IMR-90 (cell line): Measurements from ENCODE around the gene CHRNA5. TPM values are rescaled to one million over a fixed set of nuclear protein-coding genes. Genes with fewer than 3 reads are reported as not detected.
A peak's percentile ranks its signal among the peaks of the same experiment; 100 is the strongest.

Experiments
- ATAC-seq: fragments of 200-7000 bp; cut with Tn5 transposase; 2 replicates; pipeline ENCODE4 v1.9.1; 2020; ENCODE audit warnings: low read depth, mild to moderate bottlenecking, moderate library complexity
- BruUV-seq: library from RNA; stranded (reverse); fragments of 400-500 nt; replicated peaks from 2 replicates; lab custom pipeline; 2021; lab: Mats Ljungman, UMichigan
- CTCF ChIA-PET: fragments of 300-600 bp; formaldehyde crosslinking; extraction: SDS; loops from one replicate; lab custom pipeline; 2021; ENCODE audit warnings: antibody characterized with exemption; lab: Yijun Ruan, JAX
- POLR2A ChIA-PET: fragments of 300-600 bp; sonication (Branson Sonifier 250); formaldehyde crosslinking; loops from one replicate; lab custom pipeline; 2022; ENCODE audit warnings: antibody characterized with exemption; ENCODE audit not compliant: unreplicated experiment; lab: Charles Lee
- DNase-seq: peaks from one replicate; pipeline ENCODE4 v3.0.0; 2013
- H2AFZ ChIP-seq: replicated peaks from 2 replicates; pipeline ENCODE3; 2013; ENCODE audit warnings: low read length, mild to moderate bottlenecking; ENCODE audit not compliant: poor library complexity
- H2AK5ac ChIP-seq: 2 replicates; pipeline ENCODE4 v1.6.1; 2013; ENCODE audit warnings: low read depth, low read length, inconsistent platforms
- H2AK9ac ChIP-seq: replicated peaks from 2 replicates; pipeline ENCODE3; 2013; ENCODE audit warnings: mild to moderate bottlenecking, low read depth, low read length, moderate library complexity; ENCODE audit not compliant: poor library complexity
- H2BK120ac ChIP-seq: 2 replicates; pipeline ENCODE4 v1.6.1; 2013; ENCODE audit warnings: low read depth, low read length, inconsistent platforms
- H2BK15ac ChIP-seq: 3 replicates; pipeline ENCODE4 v1.6.1; 2013; ENCODE audit warnings: low read depth, low read length, inconsistent platforms
- H2BK20ac ChIP-seq: 2 replicates; pipeline ENCODE4 v1.6.1; 2013; ENCODE audit warnings: low read depth, mild to moderate bottlenecking, inconsistent platforms, low read length, moderate library complexity
- H2BK5ac ChIP-seq: 2 replicates; pipeline ENCODE4 v1.6.1; 2013; ENCODE audit warnings: mild to moderate bottlenecking, low read depth, low read length, inconsistent platforms; ENCODE audit not compliant: poor library complexity, severe bottlenecking
- H3K14ac ChIP-seq: replicated peaks from 2 replicates; pipeline ENCODE4 v1.6.1; 2013; ENCODE audit warnings: low read depth, low read length, inconsistent platforms
- H3K18ac ChIP-seq: 2 replicates; pipeline ENCODE4 v1.6.1; 2013; ENCODE audit warnings: low read depth, low read length, control low read depth
- H3K23ac ChIP-seq: 2 replicates; pipeline ENCODE4 v1.6.1; 2013; ENCODE audit warnings: low read depth, low read length, inconsistent platforms
- H3K27ac ChIP-seq: 2 replicates; pipeline ENCODE4 v1.5.1; 2013; ENCODE audit warnings: mild to moderate bottlenecking, control low read depth, low read length; ENCODE audit not compliant: insufficient read depth
- H3K27me3 ChIP-seq: 2 replicates; pipeline ENCODE4 v1.6.1; 2013; ENCODE audit warnings: low read length; ENCODE audit not compliant: control insufficient read depth, insufficient read depth
- H3K36me3 ChIP-seq: 2 replicates; pipeline ENCODE4 v1.6.1; 2013; ENCODE audit warnings: low read length, mixed read lengths; ENCODE audit not compliant: control insufficient read depth, insufficient read depth
- H3K4ac ChIP-seq: 2 replicates; pipeline ENCODE4 v1.6.1; 2013; ENCODE audit warnings: low read depth, low read length, inconsistent platforms
- H3K4me1 ChIP-seq: 2 replicates; pipeline ENCODE4 v1.6.1; 2013; ENCODE audit warnings: low read length, mixed read lengths; ENCODE audit not compliant: control insufficient read depth, insufficient read depth
- H3K4me2 ChIP-seq: 2 replicates; pipeline ENCODE4 v1.6.1; 2013; ENCODE audit warnings: low read depth, mild to moderate bottlenecking, control low read depth, low read length, moderate library complexity
- H3K4me3 ChIP-seq: 2 replicates; pipeline ENCODE4 v1.5.1; 2013; ENCODE audit warnings: low read depth, mild to moderate bottlenecking, control low read depth, low read length, moderate library complexity; ENCODE audit not compliant: insufficient read depth
- H3K56ac ChIP-seq: 2 replicates; pipeline ENCODE4 v1.6.1; 2013; ENCODE audit warnings: low read length, inconsistent platforms; ENCODE audit not compliant: insufficient read depth; ENCODE audit errors: extremely low read depth
- H3K79me1 ChIP-seq, 2 experiments: 2 replicates each; pipeline ENCODE4 v1.6.1; 2013; ENCODE audit warnings: low read length in 2 of 2, inconsistent platforms in 1 of 2, low read depth in 1 of 2
- H3K9ac ChIP-seq: 2 replicates; pipeline ENCODE4 v1.6.1; 2013; ENCODE audit warnings: low read depth, low read length, control low read depth
- H3K9me1 ChIP-seq: 2 replicates; pipeline ENCODE4 v1.6.1; 2013; ENCODE audit warnings: low read length, inconsistent platforms; ENCODE audit not compliant: insufficient read depth
- H3K9me3 ChIP-seq: 2 replicates; pipeline ENCODE4 v1.6.1; 2013; ENCODE audit warnings: low read length; ENCODE audit not compliant: control insufficient read depth, insufficient read depth
- H4K20me1 ChIP-seq: 2 replicates; pipeline ENCODE4 v1.6.1; 2013; ENCODE audit warnings: low read length, inconsistent platforms; ENCODE audit not compliant: insufficient read depth
- H4K5ac ChIP-seq: 2 replicates; pipeline ENCODE4 v1.6.1; 2013; ENCODE audit warnings: mild to moderate bottlenecking, low read depth, low read length, control low read depth
- H4K8ac ChIP-seq, 2 experiments: 2 replicates each; pipeline ENCODE4 v1.6.1; 2013; ENCODE audit warnings: low read depth in 2 of 2, low read length in 2 of 2, control low read depth in 1 of 2, inconsistent platforms in 1 of 2
- H4K91ac ChIP-seq: 2 replicates; pipeline ENCODE4 v1.6.1; 2013; ENCODE audit warnings: low read depth, low read length, inconsistent platforms; ENCODE audit not compliant: insufficient read depth
- BHLHE40 ChIP-seq: fragments of 150-350 bp; IDR thresholded peaks from 2 replicates; pipeline ENCODE4 v1.6.1; 2016; ENCODE audit warnings: mild to moderate bottlenecking, low read depth, low read length
- CEBPB ChIP-seq: IDR thresholded peaks from 2 replicates; pipeline ENCODE4 v1.6.1; 2012; ENCODE audit warnings: low read depth, low read length, improper control_type of control experiment
- CTCF ChIP-seq: conservative IDR thresholded peaks from 2 replicates; pipeline ENCODE4 v1.5.1; 2012; ENCODE audit warnings: mild to moderate bottlenecking, low read depth, low read length, improper control_type of control experiment
- ELK1 ChIP-seq: fragments of 150-350 bp; IDR thresholded peaks from 2 replicates; pipeline ENCODE4 v1.6.1; 2016; ENCODE audit warnings: low read depth, mild to moderate bottlenecking, low read length, moderate library complexity, borderline replicate concordance
- FOS ChIP-seq: fragments of 150-350 bp; IDR thresholded peaks from 2 replicates; pipeline ENCODE4 v1.6.1; 2016; ENCODE audit warnings: low read depth, low read length
- MAFK ChIP-seq: IDR thresholded peaks from 2 replicates; pipeline ENCODE4 v1.6.1; 2012; ENCODE audit warnings: low read depth, low read length, improper control_type of control experiment
- MAZ ChIP-seq: IDR thresholded peaks from 2 replicates; pipeline ENCODE4 v1.6.1; 2012; ENCODE audit warnings: low read depth, mild to moderate bottlenecking, low read length, improper control_type of control experiment, moderate library complexity, borderline replicate concordance
- NFE2L2 ChIP-seq: fragments of 150-350 bp; IDR thresholded peaks from 2 replicates; pipeline ENCODE4 v1.6.1; 2016; ENCODE audit warnings: low read depth, mild to moderate bottlenecking, low read length
- POLR2A ChIP-seq: IDR thresholded peaks from 2 replicates; pipeline ENCODE4 v1.6.1; 2012; ENCODE audit warnings: mild to moderate bottlenecking, low read depth, low read length
- RAD21 ChIP-seq: IDR thresholded peaks from 2 replicates; pipeline ENCODE4 v1.6.1; 2012; ENCODE audit warnings: low read length, improper control_type of control experiment
- RCOR1 ChIP-seq: IDR thresholded peaks from 2 replicates; pipeline ENCODE4 v1.6.1; 2012; ENCODE audit warnings: mild to moderate bottlenecking, low read length, improper control_type of control experiment; ENCODE audit not compliant: insufficient replicate concordance
- RFX5 ChIP-seq: IDR thresholded peaks from 2 replicates; pipeline ENCODE4 v1.8.0; 2012; ENCODE audit warnings: low read depth, mild to moderate bottlenecking, low read length, moderate library complexity
- SMC3 ChIP-seq: fragments of 150-350 bp; IDR thresholded peaks from 2 replicates; pipeline ENCODE4 v1.6.1; 2016; ENCODE audit warnings: low read depth, mild to moderate bottlenecking, antibody characterized with exemption, low read length, moderate library complexity
- USF2 ChIP-seq: fragments of 150-350 bp; IDR thresholded peaks from 2 replicates; pipeline ENCODE4 v1.6.1; 2017; ENCODE audit warnings: mild to moderate bottlenecking, antibody characterized with exemption, low read length, low read depth
- WGBS, 2 experiments: methylation state at CpG; one replicate each; pipeline versions ENCODE4 v1.1.5 to v1.1.7; 2013; ENCODE audit warnings: missing lambda C conversion rate in 2 of 2; ENCODE audit not compliant: insufficient read length in 1 of 2; ENCODE audit errors: extremely low coverage in 2 of 2; 5-methylcytosine and 5-hydroxymethylcytosine counted together
- dilution Hi-C: fragments of 300-500 bp; cut with HindIII; formaldehyde crosslinking; loops from one replicate; pipeline ENCODE4 v1.14.3; 2018; ENCODE audit warnings: low sequenced_read_pairs; ENCODE audit not compliant: unreplicated experiment
- in situ Hi-C: fragments of 300-500 bp; cut with MboI; formaldehyde crosslinking; loops from 3 replicates; pipeline ENCODE4 v1.14.3; 2019; ENCODE audit warnings: low sequenced_read_pairs, inconsistent platforms, mixed read lengths
- intact Hi-C: fragments of 100-400 bp; cut with micrococcal nuclease; formaldehyde crosslinking; loops from 2 replicates; pipeline ENCODE4 v1.10.0; 2022
- polyA plus RNA-seq, 3 experiments: library from polyadenylated mRNA; depleted of rRNA; stranded (reverse); fragments of >200 nt; gene quantifications; 2 replicates each; pipeline ENCODE4 v1.2.3, GENCODE V29; 2012; ENCODE audit warnings: low replicate concordance in 1 of 3
- total RNA-seq: library from RNA; depleted of rRNA; stranded (reverse); fragments of >200 nt; gene quantifications from 2 replicates; pipeline ENCODE4 v1.2.3, GENCODE V29; 2012

The CHRNA5 gene
- total and polyA plus RNA-seq, 2 of the 4 experiments (the other 2 are of a cell fraction) = 0.54 to 0.94 TPM

DNA sequence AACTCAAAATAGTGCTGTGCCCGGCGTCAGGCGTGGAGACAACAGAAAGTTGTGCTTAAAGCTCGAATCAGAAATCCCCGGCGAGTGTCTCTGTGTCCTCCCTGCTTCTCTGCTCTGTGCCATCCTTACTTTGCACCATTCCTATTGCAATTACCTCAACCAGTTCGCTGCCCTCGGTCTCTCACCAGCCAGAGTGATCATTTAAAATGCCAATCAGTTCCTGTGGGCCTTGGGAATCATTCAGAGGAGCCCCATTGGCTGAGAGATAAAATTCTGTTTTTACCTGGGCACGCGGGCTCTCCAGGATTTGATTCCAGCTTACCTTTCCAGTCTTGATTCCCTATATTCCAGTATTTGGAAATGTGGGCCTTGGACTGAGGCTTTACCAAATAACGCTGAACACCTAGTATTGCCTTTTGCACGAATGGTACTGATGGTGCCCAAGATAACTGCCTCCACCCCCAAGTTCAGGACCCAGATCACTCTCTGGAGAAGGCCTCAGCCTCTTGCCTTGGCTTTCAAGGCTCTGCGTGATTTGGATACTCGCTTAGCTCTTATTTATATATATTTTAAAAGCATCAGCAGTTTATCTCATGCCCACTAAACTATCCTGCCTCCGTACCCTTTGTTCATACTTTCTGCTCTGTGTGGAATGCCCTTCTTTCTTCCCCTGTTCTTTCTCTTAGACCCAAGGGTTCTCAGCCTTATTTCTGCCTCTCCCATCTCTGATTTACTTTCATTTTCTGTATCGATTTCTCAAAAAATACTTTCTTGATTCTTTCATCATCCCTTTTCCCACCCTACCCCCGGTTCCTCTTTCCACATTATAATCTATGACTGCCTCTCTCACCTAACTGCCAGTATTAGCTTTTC lies 24.2 kb upstream of the CHRNA5 start:
- intact Hi-C loops = no loop called here
- in situ Hi-C loops = no loop called here
- dilution Hi-C loops = no loop called here
- ChIA-PET POLR2A (no interaction called here), CTCF (no interaction called here)
- Histone ChIP-seq H3K4me3 (peak overlapping the region; percentile 93), H2BK15ac (no peak overlapping the region), H3K14ac (peak overlapping the region; percentile 95), H3K27me3 (no peaks in the 10 kb centered on the region), H3K4me1 (no peaks in the 10 kb centered on the region), H2BK20ac (no peak overlapping the region), H3K9me3 (no peaks in the 10 kb centered on the region), H4K8ac (peak overlapping the region; percentile 81 to 97; a peak in 3 of 4 replicates), H4K91ac (peak overlapping the region; percentile 56), H3K4me2 (peak overlapping the region; percentile 91), H2BK120ac (no peak overlapping the region), H2AK9ac (peak overlapping the region; percentile 75), H3K36me3 (peaks cover 17% of the 10 kb centered on the region), H2AK5ac (peak overlapping the region; percentile 70; the same call in 1 of the 2 replicates), H3K27ac (peak overlapping the region; percentile 96), H3K23ac (peak overlapping the region; percentile 89), H3K18ac (peak overlapping the region; percentile 34; the same call in 1 of the 2 replicates), H3K79me1 (peaks cover 20 to 31% of the 10 kb centered on the region in 2 experiments), H3K4ac (peak overlapping the region; percentile 82), H2AFZ (peak overlapping the region; percentile 96), H3K9me1 (0 out of 2 replicates have a peak, but pooled peaks cover 2% of the 10 kb centered on the region), H4K5ac (peak overlapping the region; percentile 27), H3K56ac (peak overlapping the region; percentile 65; the same call in 1 of the 2 replicates), H3K9ac (peak overlapping the region; percentile 92), H4K20me1 (peaks cover 7% of the 10 kb centered on the region), H2BK5ac (peak overlapping the region; percentile 53)
- DNase-seq (peak; percentile 5), ATAC-seq (peak; percentile 2; the same call in 1 of the 2 replicates)
- WGBS, 2 experiments = 6% methylated on average over 8 of the region's 17 CpGs; no CpG with 5 or more reads in 1 of the 2 experiments
- TSS peak; percentile 61 for BruUV-seq
- no peak for TF ChIP-seq FOS
- no peak for TF ChIP-seq MAZ
- TF ChIP-seq BHLHE40 = no peak
- TF ChIP-seq CEBPB = no peak; the same call in 1 of the 2 replicates
- no peak for TF ChIP-seq USF2
- no peak for TF ChIP-seq SMC3
- no peak for TF ChIP-seq ELK1
- no peak for TF ChIP-seq MAFK
- TF ChIP-seq RAD21 = no peak
- no peak for TF ChIP-seq RFX5
- TF ChIP-seq RCOR1 = no peak
- no peak for TF ChIP-seq NFE2L2
- TF ChIP-seq CTCF = no peak
- no peak for TF ChIP-seq POLR2A
